ENCODE results near the gene NUDT4. TPM values are rescaled to one million over a fixed set of nuclear protein-coding genes. Genes with fewer than 3 reads are reported as not detected.
"Not testable (repeated sequence)": the region's sequence is repeated elsewhere in the genome, so short reads cannot be mapped to it uniquely, and the experiment has no call there.

Gene NUDT4
- total RNA-seq, 1 experiment from 2014 or later, result 236 TPM

GRCh38 chr12:93429852-93430251 lies 52.1 kb downstream of the NUDT4 start:
- POLR2A ChIA-PET, result no interaction called here
- CTCF ChIA-PET, result interaction anchor here (0.7 to 1.0 kb wide), 3 partner anchors 10 to 672 kb away, joined by 3 to 6 read pairs (median 4); no protein-coding TSS in a partner anchor
- no peak overlapping the region for H3K4me3 Mint-ChIP-seq (ENCODE audit: unreplicated experiment)
- no peak overlapping the region for H3K27ac Mint-ChIP-seq (ENCODE audit: unreplicated experiment)
- no peaks in the 10 kb centered on the region for H3K9me3 ChIP-seq
- no peaks in the 10 kb centered on the region for H3K9me3 Mint-ChIP-seq (ENCODE audit: unreplicated experiment)
- no TSS peak for BruUV-seq (replicated peaks)
- no peak for TF ChIP-seq CTCF (IDR thresholded peaks at IDR 0.05; ENCODE audit: insufficient read depth in 1 of 2, low read depth in 1 of 2, low read length in 1 of 2, severe bottlenecking in 1 of 2, unreplicated experiment in 1 of 2)
- H3K4me3 ChIP-seq (ENCODE audit: low read depth, low read length), result no peak overlapping the region
- DNase-seq, result no peak
- no peaks in the 10 kb centered on the region for H3K36me3 ChIP-seq (ENCODE audit: control insufficient read depth, insufficient read depth, low read length)
- intact Hi-C loops (cut with micrococcal nuclease; ENCODE audit: unreplicated experiment), result no loop called here
- H3K27me3 ChIP-seq (replicated peaks; ENCODE audit: control insufficient read depth, insufficient read depth, low read length), result no peaks in the 10 kb centered on the region
- H3K4me1 Mint-ChIP-seq (ENCODE audit: low read depth, unreplicated experiment), result peaks cover 30% of the 10 kb centered on the region
- no peaks in the 10 kb centered on the region for H3K27me3 Mint-ChIP-seq (ENCODE audit: insufficient read depth, unreplicated experiment)
- peaks cover 6% of the 10 kb centered on the region; the same call in 1 of the 2 replicates for H3K4me1 ChIP-seq
- peaks cover 16% of the 10 kb centered on the region for H3K36me3 Mint-ChIP-seq (ENCODE audit: insufficient read depth, unreplicated experiment)

GRCh38 chr12:93430280-93430679 lies 52.6 kb downstream of the NUDT4 start:
- peaks cover 16% of the 10 kb centered on the region for H3K36me3 Mint-ChIP-seq (ENCODE audit: insufficient read depth, unreplicated experiment)
- CTCF ChIA-PET, result no interaction called here
- Histone ChIP-seq H3K9me3 (no peaks in the 10 kb centered on the region), H3K27me3 (replicated peaks; ENCODE audit: control insufficient read depth, insufficient read depth, low read length) (no peaks in the 10 kb centered on the region), H3K36me3 (ENCODE audit: control insufficient read depth, insufficient read depth, low read length) (no peaks in the 10 kb centered on the region), H3K4me3 (ENCODE audit: low read depth, low read length) (no peak overlapping the region), H3K4me1 (peaks cover 6% of the 10 kb centered on the region; the same call in 1 of the 2 replicates)
- peaks cover 30% of the 10 kb centered on the region for H3K4me1 Mint-ChIP-seq (ENCODE audit: low read depth, unreplicated experiment)
- no peak overlapping the region for H3K4me3 Mint-ChIP-seq (ENCODE audit: unreplicated experiment)
- no TSS peak for BruUV-seq (replicated peaks)
- POLR2A ChIA-PET, result no interaction called here
- no peak overlapping the region for H3K27ac Mint-ChIP-seq (ENCODE audit: unreplicated experiment)
- no peak for TF ChIP-seq CTCF (IDR thresholded peaks at IDR 0.05; ENCODE audit: insufficient read depth in 1 of 2, low read depth in 1 of 2, low read length in 1 of 2, severe bottlenecking in 1 of 2, unreplicated experiment in 1 of 2)
- H3K9me3 Mint-ChIP-seq (ENCODE audit: unreplicated experiment), result no peaks in the 10 kb centered on the region
- no peak for DNase-seq
- no peaks in the 10 kb centered on the region for H3K27me3 Mint-ChIP-seq (ENCODE audit: insufficient read depth, unreplicated experiment)
- intact Hi-C loops (cut with micrococcal nuclease; ENCODE audit: unreplicated experiment), result no loop called here

GRCh38 chr12:93432031-93432430 lies 54.3 kb downstream of the NUDT4 start:
- H3K4me3 ChIP-seq (ENCODE audit: low read depth, low read length); intact Hi-C loops (cut with micrococcal nuclease; ENCODE audit: unreplicated experiment); DNase-seq; H3K4me1 ChIP-seq; H3K27me3 Mint-ChIP-seq (ENCODE audit: insufficient read depth, unreplicated experiment); H3K4me3 Mint-ChIP-seq (ENCODE audit: unreplicated experiment); CTCF ChIA-PET; H3K9me3 ChIP-seq; H3K27ac Mint-ChIP-seq (ENCODE audit: unreplicated experiment); BruUV-seq (replicated peaks); H3K27me3 ChIP-seq (replicated peaks; ENCODE audit: control insufficient read depth, insufficient read depth, low read length); H3K36me3 ChIP-seq (ENCODE audit: control insufficient read depth, insufficient read depth, low read length); H3K9me3 Mint-ChIP-seq (ENCODE audit: unreplicated experiment): not testable (repeated sequence)
- POLR2A ChIA-PET, result interaction anchor here (0.7 kb wide), 1 partner anchor 16 kb away, joined by 3 read pairs; no protein-coding TSS in a partner anchor
- Mint-ChIP-seq H3K36me3 (ENCODE audit: insufficient read depth, unreplicated experiment) (peaks cover 11% of the 10 kb centered on the region), H3K4me1 (ENCODE audit: low read depth, unreplicated experiment) (peaks cover 27% of the 10 kb centered on the region)
